Cardiac fibroblast (primary cell): ENCODE measurements around the gene AARS1.
"Not testable (repeated sequence)": the region's sequence is repeated elsewhere in the genome, so short reads cannot be mapped to it uniquely, and the experiment has no call there.

Experiments
- DNase-seq, 2 donors: peaks; one replicate each; pipeline versions ENCODE4 v3.0.0 to v3.0.0-alpha.2; 2010; ENCODE audit warnings: low read depth in 2 of 2
- H3K4me3 ChIP-seq, 2 donors: replicated peaks in 1 of 2; 1 replicate in 1 of 2; 2 replicates in 1 of 2; pipeline ENCODE4 v1.5.1; 2011; ENCODE audit warnings: low read depth in 2 of 2, low read length in 2 of 2, mild to moderate bottlenecking in 2 of 2, moderate library complexity in 1 of 2
- CTCF ChIP-seq: IDR thresholded peaks from one replicate; pipeline ENCODE4 v1.5.1; 2011; ENCODE audit warnings: low read depth, mild to moderate bottlenecking, low read length, inconsistent platforms

The AARS1 gene

GRCh38 chr16:70320121-70320520 is 30.8 kb upstream of the AARS1 start:
- H3K4me3 ChIP-seq, result no peak overlapping the region
- no peak for TF ChIP-seq CTCF
- DNase-seq, result no peak

GRCh38 chr16:70307726-70308125 is 18.4 kb upstream of the AARS1 start:
- not testable (repeated sequence) for H3K4me3 ChIP-seq, DNase-seq

GRCh38 chr16:70306880-70307279 is 17.6 kb upstream of the AARS1 start:
- no peak overlapping the region for H3K4me3 ChIP-seq
- no peak for TF ChIP-seq CTCF
- DNase-seq, result no peak

- H3K4me3 ChIP-seq, result no peak overlapping the region
- DNase-seq, result no peak
- no peak for TF ChIP-seq CTCF
Measured at GRCh38 chr16:70304892-70305448, 15.7 kb upstream of the AARS1 start.

- no peak for DNase-seq
- no peak overlapping the region for H3K4me3 ChIP-seq
- TF ChIP-seq CTCF, result no peak
Measured at GRCh38 chr16:70302745-70303144, 13.4 kb upstream of the AARS1 start.

- no peak overlapping the region for H3K4me3 ChIP-seq
- no peak for DNase-seq
- TF ChIP-seq CTCF, result no peak
Measured at GRCh38 chr16:70301121-70301520, 11.8 kb upstream of the AARS1 start.

- peak within 1 kb of the TSS; percentile 76 to 94 for H3K4me3 ChIP-seq
- DNase-seq, result peak; percentile 64 to 72
- peak; percentile 3 for TF ChIP-seq CTCF
Measured at GRCh38 chr16:70298988-70299938, 10.0 kb upstream of the AARS1 start, which contains the start of gene DDX19B. Gene DDX19B (plus strand): TSS chr16:70299186. CDS start chr16:70299298, 112 bp downstream.
